Nephron progenitor cell (in vitro differentiated cells): ENCODE data around the gene ST7L.

Experiments used
- DNase-seq: peaks from one replicate; pipeline ENCODE4 v3.0.0; 2021
- H3K27ac Mint-ChIP-seq: 2 replicates; pipeline ENCODE4 v1.8.0; 2021; ENCODE audit warnings: mild to moderate bottlenecking, moderate library complexity, mixed read lengths
- H3K27me3 Mint-ChIP-seq: 2 replicates; pipeline ENCODE4 v1.8.0; 2021; ENCODE audit warnings: mild to moderate bottlenecking, low read depth, mixed read lengths; ENCODE audit not compliant: poor library complexity
- H3K36me3 Mint-ChIP-seq: 2 replicates; pipeline ENCODE4 v1.8.0; 2021; ENCODE audit warnings: low read depth, mixed read lengths
- H3K4me1 Mint-ChIP-seq: 2 replicates; pipeline ENCODE4 v1.8.0; 2021; ENCODE audit warnings: mixed read lengths
- H3K4me3 Mint-ChIP-seq: 2 replicates; pipeline ENCODE4 v1.8.0; 2021; ENCODE audit warnings: mild to moderate bottlenecking, moderate library complexity, mixed read lengths
- H3K9me3 Mint-ChIP-seq: 2 replicates; pipeline ENCODE4 v1.8.0; 2021; ENCODE audit warnings: mild to moderate bottlenecking, moderate library complexity, mixed read lengths
- CTCF ChIP-seq: fragments of 200-600 bp; sonication (generic); IDR thresholded peaks from 2 replicates; pipeline ENCODE4 v1.5.0; 2021; ENCODE audit warnings: antibody characterized with exemption

Gene ST7L

GRCh38 chr1:112532064-112532463, 86.9 kb downstream of the ST7L start:
- Mint-ChIP-seq H3K27me3 (no peaks in the 10 kb centered on the region), H3K27ac (peak overlapping the region; percentile 59), H3K4me1 (peaks cover 6% of the 10 kb centered on the region), H3K4me3 (no peak overlapping the region), H3K9me3 (no peaks in the 10 kb centered on the region), H3K36me3 (peaks cover 35% of the 10 kb centered on the region)
- DNase-seq, result no peak
- TF ChIP-seq CTCF, result no peak

GRCh38 chr1:112530832-112531231, 88.1 kb downstream of the ST7L start:
- H3K36me3 Mint-ChIP-seq, result peaks cover 40% of the 10 kb centered on the region
- no peaks in the 10 kb centered on the region for H3K27me3 Mint-ChIP-seq
- H3K27ac Mint-ChIP-seq, result no peak overlapping the region
- TF ChIP-seq CTCF, result no peak
- DNase-seq, result no peak
- no peak overlapping the region for H3K4me3 Mint-ChIP-seq
- H3K4me1 Mint-ChIP-seq, result peaks cover 6% of the 10 kb centered on the region
- H3K9me3 Mint-ChIP-seq, result no peaks in the 10 kb centered on the region

GRCh38 chr1:112529301-112529700, 89.6 kb downstream of the ST7L start:
- H3K27ac Mint-ChIP-seq, result no peak overlapping the region
- no peak overlapping the region for H3K4me3 Mint-ChIP-seq
- no peak for DNase-seq
- no peaks in the 10 kb centered on the region for H3K27me3 Mint-ChIP-seq
- peaks cover 19% of the 10 kb centered on the region for H3K4me1 Mint-ChIP-seq
- no peaks in the 10 kb centered on the region for H3K9me3 Mint-ChIP-seq
- no peak for TF ChIP-seq CTCF
- peaks cover 38% of the 10 kb centered on the region for H3K36me3 Mint-ChIP-seq

- H3K36me3 Mint-ChIP-seq, result peaks cover 29% of the 10 kb centered on the region
- no peak overlapping the region for H3K4me3 Mint-ChIP-seq
- no peak overlapping the region for H3K27ac Mint-ChIP-seq
- peaks cover 25% of the 10 kb centered on the region for H3K4me1 Mint-ChIP-seq
- H3K27me3 Mint-ChIP-seq, result no peaks in the 10 kb centered on the region
- no peak for DNase-seq
- no peaks in the 10 kb centered on the region for H3K9me3 Mint-ChIP-seq
- no peak for TF ChIP-seq CTCF
These were observed 90.9 kb downstream of the ST7L start for GRCh38 chr1:112528076-112528475.

- peaks cover 28% of the 10 kb centered on the region for H3K4me1 Mint-ChIP-seq
- no peaks in the 10 kb centered on the region for H3K27me3 Mint-ChIP-seq
- H3K4me3 Mint-ChIP-seq, result no peak overlapping the region
- H3K36me3 Mint-ChIP-seq, result peaks cover 23% of the 10 kb centered on the region
- no peaks in the 10 kb centered on the region for H3K9me3 Mint-ChIP-seq
- TF ChIP-seq CTCF, result no peak
- H3K27ac Mint-ChIP-seq, result no peak overlapping the region
- no peak for DNase-seq
These were observed 91.5 kb downstream of the ST7L start for GRCh38 chr1:112527266-112528010.

GRCh38 chr1:112524986-112525385, 94.0 kb downstream of the ST7L start:
- no peak overlapping the region for H3K4me3 Mint-ChIP-seq

More at GRCh38 chr1:112524986-112525385, 94.0 kb downstream of the ST7L start:
- Mint-ChIP-seq H3K4me1 (peaks cover 30% of the 10 kb centered on the region), H3K27me3 (no peaks in the 10 kb centered on the region), H3K27ac (no peak overlapping the region), H3K9me3 (no peaks in the 10 kb centered on the region), H3K36me3 (peaks cover 21% of the 10 kb centered on the region)
- no peak for TF ChIP-seq CTCF
- DNase-seq, result no peak
